22Rv1 (cell line): ENCODE measurements around the gene SLC9A9.

ENCODE experiments used
- CTCF ChIP-seq: fragments of 450-650 bp; IDR thresholded peaks from 2 replicates; pipeline ENCODE4 v1.5.1; 2017; ENCODE audit warnings: mild to moderate bottlenecking
- ZFX ChIP-seq: fragments of 450-650 bp; IDR thresholded peaks from 2 replicates; pipeline ENCODE4 v1.6.1; 2017; ENCODE audit warnings: antibody characterized with exemption, borderline replicate concordance

GRCh38 chr3:143769616-143770015 is 78.7 kb downstream of the SLC9A9 start:
- TF ChIP-seq CTCF (no peak), ZFX (no peak)
